Posterior vena cava (tissue), 2 donors: ENCODE measurements around the gene TSPY4. TPM values are rescaled to one million over a fixed set of nuclear protein-coding genes. Genes with fewer than 3 reads are reported as not detected.
"Not testable (repeated sequence)": the region's sequence is repeated elsewhere in the genome, so short reads cannot be mapped to it uniquely, and the experiment has no call there.

ENCODE experiments used
- DNase-seq: peaks from one replicate; pipeline ENCODE4 v3.0.0-alpha.2; 2020; ENCODE audit warnings: low spot score
- intact Hi-C, 2 donors: fragments of 100-400 bp; cut with DNase I; formaldehyde crosslinking; loops; one replicate each; pipeline versions ENCODE4 v1.14.1 to v1.14.2; 2022 to 2023
- long read RNA-seq, 2 donors: library from polyadenylated mRNA; unstranded; transcript quantifications; one replicate each; pipeline ENCODE4 v2.0.0, GENCODE V29; 2020 to 2021
- total RNA-seq, 2 donors: library from RNA; stranded (reverse); fragmentation: NEBNext Ultra II Directional; extraction: Animal tissue kit (Norgen Biotek cat#: 25700); gene quantifications; one replicate each; pipeline ENCODE4 v1.2.1, GENCODE V29; 2021
- donor health status: DM: yes; HTN: yes; CAD: no.
- donor health status: DM: yes; HTN: yes; CAD: no.

Gene TSPY4, protein sequence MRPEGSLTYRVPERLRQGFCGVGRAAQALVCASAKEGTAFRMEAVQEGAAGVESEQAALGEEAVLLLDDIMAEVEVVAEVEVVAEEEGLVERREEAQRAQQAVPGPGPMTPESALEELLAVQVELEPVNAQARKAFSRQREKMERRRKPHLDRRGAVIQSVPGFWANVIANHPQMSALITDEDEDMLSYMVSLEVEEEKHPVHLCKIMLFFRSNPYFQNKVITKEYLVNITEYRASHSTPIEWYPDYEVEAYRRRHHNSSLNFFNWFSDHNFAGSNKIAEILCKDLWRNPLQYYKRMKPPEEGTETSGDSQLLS
- total RNA-seq: not detected
- long read RNA-seq, donor 1: 0 reads
- long read RNA-seq, donor 2: 0 reads

GRCh38 chrY:9337164-9337563 is at the start of gene TSPY4:
TSPY4 (plus strand) TSS chrY:9337464; CDS start chrY:9337510, 46 bp downstream.
- intact Hi-C loops, DNase-seq: not testable (repeated sequence)

- DNase-seq: no peak
- intact Hi-C loops: no loop called here
These were observed 16.3 kb upstream of the TSPY4 start for GRCh38 chrY:9320996-9321395.

DNA sequence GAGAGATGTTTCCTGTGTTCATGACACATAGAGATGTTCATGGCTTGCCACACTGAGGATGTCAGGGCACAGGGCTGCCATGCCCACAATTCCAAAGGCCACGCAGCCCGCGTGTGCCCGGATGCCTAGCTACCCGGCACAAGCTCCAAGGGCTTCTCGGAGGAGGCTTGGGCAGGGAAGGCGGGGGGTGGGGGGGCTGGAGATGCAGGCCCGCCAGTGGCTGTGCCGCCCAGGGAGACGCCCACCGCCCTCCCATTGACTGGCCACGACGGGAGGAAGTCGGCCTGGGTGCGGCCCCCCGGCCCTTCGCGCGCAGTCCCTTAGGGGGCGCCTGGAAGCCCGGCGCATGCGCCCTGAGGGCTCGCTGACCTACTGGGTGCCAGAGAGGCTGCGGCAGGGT is 20.2 kb downstream of the TSPY4 start, which contains the start of gene TSPY8:
Gene TSPY8, plus strand, starts transcription at position 301 of the 400 bp plus-strand sequence. Its CDS starts 46 bp downstream, at position 347.
- DNase-seq, intact Hi-C loops: not testable (repeated sequence)

Other genes starting within 250 kb of the TSPY4 start
- gene TSPY8, start 20.3 kb downstream of the TSPY4 start, total RNA-seq: not detected
- not detected for gene TSPY3, start 61.0 kb downstream of the TSPY4 start, total RNA-seq
- not detected for gene TSPY1, start 129.5 kb downstream of the TSPY4 start, total RNA-seq
- not detected for gene TSPY9, start 149.8 kb downstream of the TSPY4 start, total RNA-seq
- not detected for gene TSPY10, start 190.4 kb downstream of the TSPY4 start, total RNA-seq